ENCODE data around the gene ZDHHC9.

DNA sequence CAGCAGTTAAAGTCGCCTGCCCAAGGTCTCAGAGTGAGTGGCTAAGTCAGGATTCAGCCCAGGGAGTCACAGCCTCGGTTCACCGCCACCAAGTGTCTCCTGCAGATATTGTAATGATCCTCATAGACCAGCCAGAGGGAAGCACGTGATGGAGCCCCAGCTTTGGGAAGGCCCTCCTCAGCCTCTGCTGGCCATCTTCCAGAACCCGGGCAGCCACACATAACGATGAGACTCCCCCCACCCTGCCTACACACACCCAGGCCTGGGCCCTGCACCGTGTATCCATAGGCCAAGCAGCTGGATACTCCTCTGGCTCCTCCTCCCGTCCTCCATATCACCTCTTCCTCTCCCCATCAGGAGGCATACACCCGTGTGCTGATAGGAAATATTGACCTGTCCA lies 83.5 kb downstream of the ZDHHC9 start:
- TF ChIP-seq, protein P1, sequence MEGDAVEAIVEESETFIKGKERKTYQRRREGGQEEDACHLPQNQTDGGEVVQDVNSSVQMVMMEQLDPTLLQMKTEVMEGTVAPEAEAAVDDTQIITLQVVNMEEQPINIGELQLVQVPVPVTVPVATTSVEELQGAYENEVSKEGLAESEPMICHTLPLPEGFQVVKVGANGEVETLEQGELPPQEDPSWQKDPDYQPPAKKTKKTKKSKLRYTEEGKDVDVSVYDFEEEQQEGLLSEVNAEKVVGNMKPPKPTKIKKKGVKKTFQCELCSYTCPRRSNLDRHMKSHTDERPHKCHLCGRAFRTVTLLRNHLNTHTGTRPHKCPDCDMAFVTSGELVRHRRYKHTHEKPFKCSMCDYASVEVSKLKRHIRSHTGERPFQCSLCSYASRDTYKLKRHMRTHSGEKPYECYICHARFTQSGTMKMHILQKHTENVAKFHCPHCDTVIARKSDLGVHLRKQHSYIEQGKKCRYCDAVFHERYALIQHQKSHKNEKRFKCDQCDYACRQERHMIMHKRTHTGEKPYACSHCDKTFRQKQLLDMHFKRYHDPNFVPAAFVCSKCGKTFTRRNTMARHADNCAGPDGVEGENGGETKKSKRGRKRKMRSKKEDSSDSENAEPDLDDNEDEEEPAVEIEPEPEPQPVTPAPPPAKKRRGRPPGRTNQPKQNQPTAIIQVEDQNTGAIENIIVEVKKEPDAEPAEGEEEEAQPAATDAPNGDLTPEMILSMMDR (IDR thresholded peaks at IDR 0.05) = no peak
- TF ChIP-seq POLR2A (IDR thresholded peaks at IDR 0.05) = no peak
